Inferior parietal cortex (tissue), 1 donor: ENCODE measurements around the gene CPLX3.

ENCODE experiments used
- DNase-seq: peaks from one replicate; pipeline ENCODE4 v3.0.0-alpha.2; 2016; ENCODE audit errors: extremely low spot score

CPLX3 gene

DNA sequence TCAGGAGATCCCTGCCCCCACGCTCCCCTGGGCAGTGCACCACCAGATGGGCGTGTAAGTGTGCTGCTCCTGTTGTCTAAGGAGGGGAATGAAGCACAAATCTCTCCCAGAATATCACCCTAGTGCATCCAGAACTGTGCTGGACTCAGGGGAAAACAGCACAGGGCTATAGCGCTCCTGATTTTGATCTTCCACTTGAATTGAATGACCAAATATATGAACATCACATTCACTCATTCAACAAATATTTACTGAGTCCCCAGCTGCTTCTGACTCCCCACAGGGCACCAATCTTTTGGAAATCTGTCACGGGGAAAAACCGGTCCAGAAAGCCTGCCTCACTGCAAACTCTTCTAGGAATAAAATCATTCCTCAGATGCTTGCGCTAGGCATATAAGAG, 2.4 kb downstream of the CPLX3 start:
- DNase-seq: no peak

DNA sequence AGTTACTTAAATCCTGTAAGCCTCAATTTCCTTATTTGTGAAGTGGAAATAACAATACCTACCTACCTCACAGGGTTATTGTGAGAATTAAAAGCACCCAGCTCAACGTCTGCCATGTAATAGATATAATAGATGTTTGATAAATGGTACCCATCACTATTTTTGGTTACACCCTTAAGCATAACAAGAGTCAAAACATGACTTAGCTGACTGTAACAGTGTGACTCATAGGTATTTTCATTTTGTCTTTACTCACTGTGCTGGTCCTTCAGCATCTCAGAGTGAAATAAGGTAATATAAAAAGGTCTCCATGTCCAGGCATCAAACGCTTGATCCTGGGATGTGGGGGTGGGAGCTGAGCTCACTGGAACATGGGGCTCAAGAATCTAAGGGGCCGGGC, 3.1 kb downstream of the CPLX3 start:
- DNase-seq: no peak

DNA sequence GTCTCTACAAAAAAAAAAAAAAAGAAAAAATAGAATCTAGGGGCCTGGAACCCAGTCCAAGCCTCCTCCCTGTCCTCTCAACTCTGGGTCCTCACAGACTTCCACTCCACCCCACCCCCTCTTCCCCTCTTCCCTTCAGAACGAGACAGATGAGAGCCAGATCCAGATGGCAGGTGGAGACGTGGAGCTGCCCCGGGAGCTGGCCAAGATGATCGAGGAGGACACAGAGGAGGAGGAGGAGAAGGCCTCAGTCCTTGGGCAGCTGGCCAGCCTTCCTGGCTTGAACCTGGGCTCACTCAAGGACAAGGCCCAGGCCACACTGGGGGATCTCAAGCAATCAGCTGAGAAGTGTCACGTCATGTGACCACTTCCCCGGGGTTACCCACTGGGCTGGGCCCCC, 3.6 kb downstream of the CPLX3 start:
- no peak for DNase-seq

DNA sequence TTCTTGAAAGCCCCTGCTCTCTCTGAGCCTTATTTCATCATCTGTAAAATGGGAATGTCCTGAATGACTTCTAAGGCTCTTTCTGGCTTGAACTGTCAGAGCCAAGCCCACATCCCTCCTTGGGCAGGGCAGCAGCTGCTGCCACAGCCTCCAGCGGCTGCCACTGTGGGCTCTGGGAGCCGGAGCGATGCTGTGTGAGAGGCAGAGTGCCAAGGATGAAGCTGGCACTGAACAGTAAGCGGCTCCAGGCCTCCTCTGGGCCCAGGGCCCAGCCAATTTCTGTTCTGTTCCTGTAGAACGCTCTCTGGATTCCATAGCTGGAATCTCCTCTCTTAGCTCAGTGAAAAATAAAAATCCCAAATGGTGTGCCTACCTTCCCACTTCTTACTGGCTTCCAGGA, 4.4 kb downstream of the CPLX3 start:
- peak; percentile 78 for DNase-seq

DNA sequence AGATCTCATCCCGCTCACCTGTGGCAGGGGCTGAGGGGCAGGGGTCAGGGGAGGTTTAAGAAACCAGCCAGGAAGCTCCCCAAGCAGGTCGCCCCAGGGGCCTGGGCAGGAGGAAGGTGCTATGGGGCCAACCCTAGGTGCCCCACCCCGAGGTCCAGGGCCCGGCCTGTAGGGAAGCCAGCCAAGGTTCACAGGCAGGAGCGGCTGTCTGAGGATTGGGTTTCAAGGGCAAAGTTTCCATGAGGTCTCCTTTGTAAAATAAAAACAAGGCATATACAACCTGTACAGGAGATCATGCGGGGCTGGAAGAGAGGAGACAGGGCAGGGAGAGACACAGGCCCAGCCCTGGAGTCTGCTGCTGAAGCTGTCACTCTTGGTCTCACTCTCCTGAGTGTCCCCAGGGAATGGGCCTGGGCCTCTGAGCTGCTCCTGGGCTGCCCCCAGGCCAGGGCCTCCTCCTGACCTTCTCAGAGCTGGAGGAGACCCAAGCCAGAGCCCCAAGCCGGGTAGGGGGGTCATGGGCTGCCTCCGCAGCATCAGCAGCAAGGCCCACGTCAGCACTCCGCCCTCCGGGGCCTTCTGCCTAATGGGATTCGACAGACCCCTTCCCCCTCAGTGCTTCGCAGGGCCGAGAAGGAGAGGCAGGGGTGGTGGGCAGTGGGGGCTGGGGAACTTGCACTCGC, 5.5 kb downstream of the CPLX3 start:
- DNase-seq: no peak

DNA sequence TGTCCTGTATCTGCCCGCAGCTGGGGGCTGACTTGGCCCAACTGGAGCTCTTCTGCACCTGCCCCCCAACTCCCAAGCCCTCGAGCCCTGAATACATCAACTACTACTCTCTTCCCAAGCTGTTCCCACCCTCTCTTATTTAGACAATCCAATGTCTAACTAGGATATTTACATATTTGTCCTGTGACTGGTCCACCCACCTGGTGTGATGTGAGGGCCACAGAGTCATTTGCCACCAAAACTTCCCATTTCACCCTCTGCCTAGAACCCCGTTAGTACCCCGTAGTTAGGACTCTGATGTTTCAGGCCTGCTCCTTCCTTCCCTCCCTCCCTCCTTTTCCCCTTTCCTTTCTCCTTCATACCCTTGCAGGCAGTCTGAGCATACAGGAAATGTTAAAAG, 6.4 kb downstream of the CPLX3 start:
- no peak for DNase-seq

DNA sequence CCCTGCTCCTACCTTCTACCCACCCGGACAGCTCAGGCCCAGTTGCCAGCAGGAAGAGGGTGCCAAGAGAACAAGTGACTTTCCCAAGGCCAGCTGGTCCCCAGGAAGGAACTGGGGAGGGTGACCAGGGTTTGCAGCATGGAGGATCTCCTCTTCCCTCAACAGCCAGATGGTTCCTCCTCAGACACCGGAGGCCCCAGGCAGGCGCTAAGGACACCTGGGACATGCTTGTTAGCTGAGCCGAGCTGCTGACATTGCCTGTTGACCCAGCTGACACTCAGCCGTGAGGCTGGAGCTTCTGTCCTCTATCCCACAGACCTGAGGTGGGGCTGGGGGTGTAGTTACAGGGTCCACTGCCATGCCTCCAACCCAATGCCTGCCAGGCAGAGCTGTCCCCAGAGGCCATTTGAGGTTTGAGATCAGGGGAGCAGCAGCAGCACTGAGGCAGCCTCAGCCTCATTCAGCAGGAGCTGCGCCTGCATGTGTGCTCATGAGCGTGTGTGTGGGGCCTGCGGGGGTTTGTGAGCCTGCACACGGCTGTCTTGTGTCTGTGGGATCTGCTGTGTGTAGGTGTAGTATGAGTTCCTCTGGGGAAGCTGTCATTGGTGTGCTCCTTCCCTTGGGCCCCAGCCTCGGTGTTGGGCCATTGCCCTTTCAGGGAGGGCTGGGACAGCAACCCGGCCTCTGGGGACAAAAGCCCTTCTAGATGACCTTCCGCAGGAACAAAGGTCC, 7.1 kb downstream of the CPLX3 start:
- DNase-seq: no peak

DNA sequence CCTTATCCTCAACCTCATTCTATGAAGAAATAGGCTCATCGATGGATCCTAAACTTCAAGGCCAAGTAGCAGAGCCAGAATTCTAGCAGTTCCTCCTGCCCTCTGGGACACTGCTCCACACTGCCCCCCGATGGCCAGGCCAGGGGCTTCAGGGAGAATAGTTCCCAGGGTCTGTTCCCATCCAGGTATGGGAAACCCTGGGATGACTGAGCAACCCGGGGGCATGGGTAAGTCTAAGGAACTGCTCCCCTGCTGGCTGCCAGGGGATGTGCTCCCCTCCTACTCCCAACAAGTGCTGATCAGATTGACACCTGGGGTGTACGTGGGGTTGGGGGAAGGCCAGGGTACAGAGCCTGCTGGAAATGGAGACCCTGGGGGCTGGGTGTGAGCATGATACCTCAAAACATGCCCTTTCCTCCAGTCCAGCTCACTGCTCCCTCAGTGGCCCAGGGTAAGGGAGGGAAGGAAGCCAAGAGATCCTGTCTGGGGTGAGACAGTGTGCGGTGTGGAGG, 8.9 kb downstream of the CPLX3 start:
- DNase-seq: no peak

DNA sequence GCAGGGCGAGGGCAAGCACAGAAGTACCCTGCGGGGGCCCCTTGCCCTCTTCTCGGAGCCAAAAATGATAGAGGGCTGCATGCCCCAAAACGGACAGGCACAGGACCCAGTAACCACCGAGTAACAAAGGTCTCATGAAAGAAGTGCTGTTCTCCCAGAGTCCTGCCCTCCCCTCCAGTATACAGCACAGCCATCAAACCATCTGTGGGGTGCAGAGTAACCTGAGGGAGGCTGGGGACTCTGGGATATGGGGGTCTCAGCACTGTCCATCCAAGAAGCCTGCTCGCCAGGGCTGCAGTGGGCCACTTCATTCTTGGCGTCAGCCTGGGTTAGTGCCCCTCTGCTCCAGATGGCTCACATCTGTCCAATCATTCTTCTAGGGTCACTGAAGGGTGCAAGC, 10.4 kb downstream of the CPLX3 start:
- no peak for DNase-seq

DNA sequence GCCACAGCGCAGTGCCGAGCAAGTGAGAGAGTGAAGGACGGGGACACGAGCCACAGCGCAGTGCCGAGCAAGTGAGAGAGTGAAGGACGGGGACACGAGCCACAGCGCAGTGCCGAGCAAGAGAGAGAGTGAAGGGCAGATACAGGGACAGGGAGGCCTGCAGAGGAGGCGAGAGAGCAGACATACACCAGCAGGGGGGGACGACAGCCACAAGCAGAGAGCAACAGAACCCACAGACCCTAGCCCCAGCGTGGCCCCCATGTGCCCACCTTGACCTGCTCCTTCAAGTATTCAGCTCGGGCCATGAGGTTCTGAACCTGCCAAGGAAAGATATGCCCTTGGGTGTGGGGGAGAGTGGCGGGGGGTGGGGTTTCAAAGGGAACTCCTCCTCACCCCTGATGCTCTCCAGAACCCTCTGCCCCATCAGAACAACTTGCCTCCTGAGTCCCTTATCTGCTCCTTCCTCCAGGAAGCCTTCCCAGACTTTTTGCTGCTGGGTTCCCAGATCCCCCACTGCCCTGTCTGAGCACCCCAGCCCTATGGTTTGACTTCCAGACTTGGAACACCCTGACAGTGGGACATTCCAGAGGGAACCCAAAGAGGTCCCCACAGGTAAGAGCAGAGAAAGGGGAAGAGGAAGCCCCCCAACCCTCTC, 11.2 kb downstream of the CPLX3 start:
- DNase-seq: no peak

DNA sequence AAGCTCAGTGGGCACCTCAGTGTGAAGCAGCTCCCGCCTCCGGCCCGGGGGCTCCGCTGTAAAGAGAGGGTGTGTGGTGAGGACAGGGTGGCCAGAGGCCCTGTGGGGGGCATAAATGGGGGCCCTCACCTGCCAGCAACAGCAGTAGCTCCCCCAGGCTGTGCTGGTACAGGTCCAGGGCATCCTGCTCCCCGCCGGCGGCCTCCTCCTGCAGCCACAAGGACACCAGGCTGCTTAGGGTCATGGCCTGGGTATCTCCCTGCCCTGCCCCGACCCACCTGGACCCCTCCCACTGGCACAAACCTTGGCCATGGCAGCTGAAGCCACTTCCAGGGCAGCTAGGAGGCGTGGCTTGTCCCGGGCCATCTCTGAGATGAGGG, 11.7 kb downstream of the CPLX3 start:
- no peak for DNase-seq

DNA sequence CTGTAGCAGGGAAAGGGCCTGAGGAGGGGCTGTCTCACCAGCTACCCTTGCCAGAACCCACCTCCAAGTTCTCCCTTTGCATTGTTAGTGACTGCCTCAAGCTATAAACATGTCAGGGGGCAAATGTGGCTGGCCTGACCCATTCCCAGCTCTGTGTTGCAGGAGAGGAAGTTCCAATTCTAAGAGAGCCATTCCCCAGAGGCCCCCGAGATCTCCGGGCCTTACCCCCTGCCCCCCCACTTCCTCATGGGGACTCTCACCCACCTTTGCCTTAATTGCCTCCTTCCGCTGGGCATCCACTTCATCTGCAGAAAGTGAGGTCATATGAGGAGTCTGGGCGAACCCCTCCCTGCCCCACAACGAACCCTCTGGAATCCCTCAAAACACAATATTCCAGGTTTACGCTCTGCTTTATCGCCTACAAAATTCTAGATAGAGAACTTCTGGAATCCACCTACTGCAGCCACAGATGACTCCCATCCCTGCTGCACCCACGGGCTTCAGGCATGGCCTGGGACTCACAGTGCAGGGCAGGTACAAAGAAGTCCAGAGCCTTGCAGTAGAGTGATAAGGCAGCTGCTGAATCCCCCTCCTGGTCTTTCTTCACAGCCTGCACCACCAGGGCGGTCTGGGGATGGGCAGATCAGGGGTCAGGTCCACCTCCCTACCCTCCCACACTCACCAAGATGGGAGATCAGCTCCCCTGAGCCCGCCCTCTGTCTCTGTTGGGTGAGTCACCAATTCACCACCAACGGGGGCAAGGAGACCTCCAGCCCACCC, 12.5 kb downstream of the CPLX3 start:
- no peak for DNase-seq

DNA sequence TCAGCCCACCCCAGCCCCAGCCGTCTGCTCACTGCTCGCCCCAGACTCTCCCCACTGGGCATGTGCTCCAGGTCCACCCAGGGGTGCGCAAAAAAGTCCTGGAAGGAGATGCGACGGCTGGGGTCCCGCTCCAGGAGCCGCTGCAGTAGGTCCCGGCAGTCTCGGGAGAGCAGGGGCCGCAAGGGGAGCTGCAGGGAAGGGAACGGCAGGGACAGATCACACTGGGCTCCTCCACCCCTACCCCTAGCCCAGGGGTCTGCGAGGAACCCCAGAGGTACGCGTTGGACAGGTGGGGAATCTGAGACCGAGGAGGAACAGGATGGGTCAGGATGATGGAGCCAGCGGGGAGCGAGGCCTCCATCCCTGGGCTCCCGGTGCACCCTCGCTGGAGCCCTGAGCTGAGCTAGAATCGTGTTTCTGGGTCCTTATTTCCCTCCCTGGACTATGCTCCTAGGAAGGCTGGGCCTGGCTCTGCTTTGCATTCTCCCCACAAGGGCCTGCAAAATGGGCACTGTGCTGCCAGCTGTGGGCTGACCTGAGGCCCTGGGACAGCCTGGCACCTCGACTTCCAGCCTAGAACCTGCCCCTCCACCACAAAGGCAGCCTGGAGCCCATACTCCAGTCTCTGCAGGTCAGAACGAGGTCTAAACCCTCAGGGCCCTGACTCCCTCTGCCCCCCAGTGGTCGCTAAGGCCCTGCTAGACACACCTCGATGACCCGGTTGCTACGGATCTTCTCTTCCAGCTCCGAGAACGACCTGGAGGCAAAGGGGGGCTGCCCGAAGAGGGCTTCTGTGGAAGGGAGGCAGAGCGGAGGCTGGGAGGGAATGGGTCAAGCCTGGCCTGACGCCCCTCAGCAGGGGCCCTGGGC, 13.3 kb downstream of the CPLX3 start:
- DNase-seq: no peak

DNA sequence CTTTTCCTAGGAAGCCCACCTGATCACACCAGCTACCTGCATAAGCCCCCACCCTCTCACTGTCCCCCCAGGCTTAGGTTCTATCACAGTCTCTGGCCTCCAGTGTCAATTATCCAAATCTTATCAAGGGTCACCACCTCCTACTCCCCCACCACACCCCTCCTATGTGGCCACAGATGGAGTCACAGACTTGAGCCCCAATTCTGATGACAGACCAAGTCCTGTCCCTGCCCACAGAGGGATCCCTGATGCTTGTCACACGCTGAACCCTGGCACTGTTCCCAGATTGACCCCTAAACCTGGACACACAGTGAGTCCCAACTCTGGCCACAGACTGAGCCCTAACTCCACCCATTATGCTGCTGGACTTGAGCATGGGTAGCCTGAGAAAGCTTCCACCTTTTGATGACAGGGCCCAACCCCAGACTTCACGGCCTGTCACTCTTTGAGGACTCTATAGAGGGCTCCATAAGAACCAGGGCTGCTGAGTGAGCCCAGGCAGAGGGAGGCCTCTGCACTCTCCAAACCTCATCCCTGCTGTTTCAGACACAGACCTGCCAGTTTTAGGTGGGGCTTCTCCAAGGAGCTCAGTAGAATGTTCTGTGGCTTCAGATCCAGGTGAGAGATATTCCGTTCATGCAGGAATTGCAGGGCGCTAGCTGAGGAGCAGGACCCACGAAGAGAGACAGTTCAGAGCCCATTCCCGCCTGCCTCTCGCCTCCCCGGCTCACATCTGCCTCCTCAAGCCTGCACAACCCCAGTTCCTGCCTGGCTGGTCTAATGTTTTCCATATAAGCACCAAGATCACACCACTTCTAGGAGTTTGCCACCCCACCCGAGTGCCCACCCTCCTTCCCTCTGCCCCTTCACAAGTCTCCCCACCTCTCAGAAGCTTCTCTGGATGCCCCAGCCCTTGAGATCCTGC, 14.7 kb downstream of the CPLX3 start:
- DNase-seq: no peak

DNA sequence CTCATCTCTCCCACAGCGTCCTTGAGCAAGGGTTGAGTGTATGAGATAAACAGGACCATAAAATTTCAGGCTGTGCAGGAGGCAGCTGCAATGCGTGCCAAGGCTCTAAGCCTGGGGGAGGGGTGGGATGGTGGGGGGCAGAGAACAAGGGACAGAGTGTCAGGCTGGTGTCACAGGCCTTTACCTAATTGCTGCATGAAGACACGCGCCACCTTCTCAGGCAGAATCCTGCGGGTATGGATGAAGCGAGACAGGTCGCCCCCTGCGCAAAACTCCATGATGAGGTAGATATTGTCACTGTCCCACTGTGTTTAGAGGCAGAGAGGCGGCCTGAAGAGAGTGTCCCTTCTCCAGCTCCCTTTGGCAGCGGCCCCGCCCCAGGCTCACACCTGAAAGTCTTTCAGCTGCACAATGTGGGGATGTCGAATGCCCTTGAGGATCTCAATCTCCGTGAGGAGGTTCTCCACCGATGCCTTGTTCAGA, 15.5 kb downstream of the CPLX3 start:
- no peak for DNase-seq

DNA sequence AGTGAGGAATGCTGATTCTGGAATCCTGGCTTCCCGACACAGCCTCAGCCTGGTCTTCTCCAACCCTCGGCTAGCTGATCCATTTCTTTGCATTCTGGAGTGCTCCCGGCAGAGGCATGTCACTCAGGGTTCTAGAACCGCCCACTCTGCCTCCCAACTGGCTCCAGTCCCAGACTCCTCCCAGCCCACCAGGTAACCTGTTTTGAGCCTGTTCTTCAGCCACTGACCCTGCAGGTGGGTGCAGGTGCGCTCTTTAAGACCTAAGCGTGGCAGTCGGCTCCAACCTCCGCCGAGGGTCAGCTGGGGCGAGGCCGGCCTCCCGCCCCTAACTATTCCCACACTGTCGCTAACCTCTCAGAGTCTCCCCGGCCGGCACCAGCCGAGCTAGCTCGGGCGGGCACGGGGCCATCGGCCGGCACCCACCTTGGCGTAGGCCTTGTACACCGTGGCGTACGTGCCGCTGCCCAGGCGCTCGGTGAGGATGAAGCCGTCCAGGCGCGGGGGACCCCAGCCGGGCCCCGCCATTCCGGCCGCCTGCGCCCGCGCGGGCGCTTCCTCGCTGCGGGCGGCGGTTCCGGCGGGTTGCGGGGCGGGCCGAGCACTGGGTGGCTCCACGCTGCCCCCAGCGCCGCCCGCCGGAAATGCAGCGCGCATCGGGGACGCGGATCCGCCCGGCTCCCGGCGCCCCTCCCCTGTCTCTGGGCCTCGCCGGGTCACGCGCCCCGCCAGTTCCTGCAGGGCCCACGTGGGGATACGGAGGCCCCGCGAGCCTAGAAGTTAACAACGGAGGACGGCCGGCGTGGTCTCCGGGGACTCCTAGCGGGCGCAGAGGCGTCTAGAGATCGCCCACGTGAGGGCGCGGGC, 16.4 kb downstream of the CPLX3 start, which contains the start of gene ULK3:
ULK3 (minus strand) TSS at position 576 of the 864 bp plus-strand sequence; CDS start at position 525, 51 bp downstream.
- DNase-seq: peak; percentile 85

DNA sequence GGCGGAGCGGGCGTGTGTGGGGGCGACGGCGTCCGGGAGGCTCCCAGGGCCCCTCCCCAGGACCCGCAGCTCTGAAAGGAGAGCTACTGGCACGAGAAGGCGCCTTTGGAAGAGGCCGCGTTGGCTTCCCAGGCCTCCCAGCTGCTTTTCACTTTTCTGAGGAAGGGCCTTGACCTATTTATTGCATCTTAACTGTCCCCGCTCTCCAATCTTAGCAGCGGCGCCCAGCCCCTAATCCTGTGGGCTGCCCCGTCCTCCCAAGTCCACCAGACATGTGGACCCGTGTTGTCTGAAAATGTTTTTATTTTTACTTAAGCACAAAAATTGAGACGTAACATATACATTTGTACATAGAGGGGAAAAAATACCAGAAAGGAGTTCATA, 17.0 kb downstream of the CPLX3 start:
- no peak for DNase-seq

DNA sequence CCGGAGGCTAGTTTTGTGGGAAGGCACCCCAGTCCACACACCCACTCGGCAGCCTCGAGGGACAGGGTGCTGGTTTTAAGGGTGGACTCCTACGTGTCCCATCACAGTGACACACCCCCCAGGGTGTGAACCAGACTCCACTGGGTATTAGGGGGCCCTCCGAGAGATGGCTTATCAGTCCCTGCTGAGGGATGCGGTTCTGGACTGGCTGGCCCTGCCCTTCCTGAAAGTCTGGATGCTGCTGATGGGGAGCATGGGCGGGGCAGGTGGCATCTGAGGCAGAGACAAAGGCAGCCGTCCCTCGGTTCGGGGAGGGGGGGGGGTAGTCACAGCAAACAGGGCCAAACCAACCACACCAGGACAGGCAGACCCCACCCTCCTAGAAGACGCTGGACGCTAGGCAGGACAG, 17.5 kb downstream of the CPLX3 start:
- DNase-seq: no peak
